Cardiac ventricle fibroblast (primary cell): ENCODE measurements around the gene VPS13C. TPM values are rescaled to one million over a fixed set of nuclear protein-coding genes. Genes with fewer than 3 reads are reported as not detected.

ENCODE experiments used
- total RNA-seq: library from RNA; depleted of rRNA; stranded (reverse); fragments of >200 nt; gene quantifications from 2 replicates; pipeline ENCODE4 v1.2.3, GENCODE V29; 2015

Gene VPS13C, protein sequence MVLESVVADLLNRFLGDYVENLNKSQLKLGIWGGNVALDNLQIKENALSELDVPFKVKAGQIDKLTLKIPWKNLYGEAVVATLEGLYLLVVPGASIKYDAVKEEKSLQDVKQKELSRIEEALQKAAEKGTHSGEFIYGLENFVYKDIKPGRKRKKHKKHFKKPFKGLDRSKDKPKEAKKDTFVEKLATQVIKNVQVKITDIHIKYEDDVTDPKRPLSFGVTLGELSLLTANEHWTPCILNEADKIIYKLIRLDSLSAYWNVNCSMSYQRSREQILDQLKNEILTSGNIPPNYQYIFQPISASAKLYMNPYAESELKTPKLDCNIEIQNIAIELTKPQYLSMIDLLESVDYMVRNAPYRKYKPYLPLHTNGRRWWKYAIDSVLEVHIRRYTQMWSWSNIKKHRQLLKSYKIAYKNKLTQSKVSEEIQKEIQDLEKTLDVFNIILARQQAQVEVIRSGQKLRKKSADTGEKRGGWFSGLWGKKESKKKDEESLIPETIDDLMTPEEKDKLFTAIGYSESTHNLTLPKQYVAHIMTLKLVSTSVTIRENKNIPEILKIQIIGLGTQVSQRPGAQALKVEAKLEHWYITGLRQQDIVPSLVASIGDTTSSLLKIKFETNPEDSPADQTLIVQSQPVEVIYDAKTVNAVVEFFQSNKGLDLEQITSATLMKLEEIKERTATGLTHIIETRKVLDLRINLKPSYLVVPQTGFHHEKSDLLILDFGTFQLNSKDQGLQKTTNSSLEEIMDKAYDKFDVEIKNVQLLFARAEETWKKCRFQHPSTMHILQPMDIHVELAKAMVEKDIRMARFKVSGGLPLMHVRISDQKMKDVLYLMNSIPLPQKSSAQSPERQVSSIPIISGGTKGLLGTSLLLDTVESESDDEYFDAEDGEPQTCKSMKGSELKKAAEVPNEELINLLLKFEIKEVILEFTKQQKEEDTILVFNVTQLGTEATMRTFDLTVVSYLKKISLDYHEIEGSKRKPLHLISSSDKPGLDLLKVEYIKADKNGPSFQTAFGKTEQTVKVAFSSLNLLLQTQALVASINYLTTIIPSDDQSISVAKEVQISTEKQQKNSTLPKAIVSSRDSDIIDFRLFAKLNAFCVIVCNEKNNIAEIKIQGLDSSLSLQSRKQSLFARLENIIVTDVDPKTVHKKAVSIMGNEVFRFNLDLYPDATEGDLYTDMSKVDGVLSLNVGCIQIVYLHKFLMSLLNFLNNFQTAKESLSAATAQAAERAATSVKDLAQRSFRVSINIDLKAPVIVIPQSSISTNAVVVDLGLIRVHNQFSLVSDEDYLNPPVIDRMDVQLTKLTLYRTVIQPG (N-terminal part only)
- total RNA-seq: 30.0 and 32.1 TPM in 2 replicates

DNA sequence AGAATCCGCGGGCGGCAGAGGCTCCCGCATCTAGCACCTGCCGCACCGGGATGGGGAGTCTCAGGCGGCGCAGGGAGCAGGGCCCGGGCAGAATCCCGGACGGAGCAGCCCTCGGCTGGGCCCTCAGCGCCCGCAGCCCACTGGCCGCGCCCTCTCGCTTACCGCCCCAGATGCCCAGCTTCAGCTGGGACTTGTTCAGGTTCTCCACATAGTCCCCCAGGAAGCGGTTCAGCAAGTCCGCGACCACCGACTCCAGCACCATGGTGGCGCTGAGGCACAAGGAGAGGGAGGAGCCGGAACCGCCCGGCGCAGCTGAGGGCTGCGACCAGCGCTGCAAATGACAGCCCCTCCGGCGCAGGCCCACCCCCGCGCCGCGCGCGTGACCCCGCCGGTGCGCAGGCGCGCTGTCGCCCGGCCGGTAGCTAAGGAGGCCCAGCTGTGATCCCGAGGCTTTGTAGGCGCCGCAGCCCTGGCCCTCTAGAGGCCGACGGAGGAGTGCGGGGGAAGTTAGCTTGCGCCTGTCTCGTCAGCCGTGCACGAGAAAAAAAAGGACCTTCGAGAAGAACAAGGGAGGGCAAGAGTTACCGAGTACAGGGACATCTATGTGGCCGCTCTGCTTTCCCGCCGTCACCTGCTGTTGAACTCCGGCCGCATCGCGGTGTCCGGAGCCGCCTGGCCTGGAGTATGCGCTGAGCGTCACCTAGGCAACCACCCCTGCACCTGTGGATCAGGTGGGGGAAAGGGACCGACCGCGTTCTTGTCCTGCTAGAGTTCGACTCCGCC is at the start of gene VPS13C:
TSS of gene VPS13C (minus strand) at position 335 of the 783 bp plus-strand sequence. CDS start at position 262, 73 bp downstream.

DNA sequence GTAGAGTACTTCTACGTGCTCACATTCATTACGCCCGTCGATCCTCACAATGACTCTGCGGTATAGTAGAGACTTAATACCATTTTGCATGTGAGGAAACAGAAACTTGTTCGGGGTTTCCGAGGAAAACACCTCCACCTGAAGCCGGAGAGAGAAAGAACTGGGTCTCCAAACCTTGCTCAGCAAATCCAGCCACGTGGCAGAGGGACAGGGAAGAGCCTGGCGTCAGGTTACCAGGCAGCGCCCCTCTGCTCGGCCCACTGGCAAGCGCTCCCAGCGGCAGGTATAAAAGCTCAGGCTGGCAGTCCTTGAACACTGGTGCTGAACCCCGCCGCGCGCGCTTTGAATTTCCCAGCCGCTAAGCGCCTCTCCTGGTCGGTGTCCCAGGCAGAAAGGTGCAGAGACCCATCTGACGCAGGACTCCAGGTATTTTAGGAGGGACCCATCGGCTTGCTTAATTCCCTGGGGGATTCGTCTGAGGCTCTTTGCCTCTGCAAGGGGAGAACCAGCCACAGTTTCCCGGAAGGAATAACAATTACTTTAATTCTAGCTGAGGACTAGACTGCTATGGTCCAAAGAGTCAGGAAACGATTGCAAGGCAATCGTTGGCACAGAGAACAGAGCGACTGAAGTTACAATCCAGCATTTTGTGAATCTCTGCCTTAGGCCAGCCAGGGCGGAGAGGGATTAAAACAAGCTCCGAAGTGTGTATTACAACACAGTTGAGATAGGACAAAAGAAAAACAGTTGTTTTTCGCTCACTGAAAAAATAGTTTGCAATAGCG is 6.6 kb upstream of the VPS13C start, which contains the start of gene C2CD4A:
TSS of gene C2CD4A (plus strand) at position 315 of the 785 bp plus-strand sequence. CDS start 637 bp downstream, outside the sequence.

Other genes starting within 250 kb of the VPS13C start
- gene C2CD4A, start 6.5 kb upstream of the VPS13C start, total RNA-seq: 0.05 and 0.06 TPM in 2 replicates
- 1.2 and 1.5 TPM in 2 replicates for gene C2CD4B, start 104.8 kb upstream of the VPS13C start, total RNA-seq